Thyroid gland (tissue), 4 donors: ENCODE results near the gene GKN2.

ENCODE experiments used
- POLR2A ChIP-seq, 2 donors: fragments of 450-650 bp; IDR thresholded peaks; one replicate each; pipeline ENCODE4 v1.6.1; 2017; ENCODE audit warnings: antibody characterized with exemption in 2 of 2, mild to moderate bottlenecking in 2 of 2, moderate library complexity in 1 of 2
- TF ChIP-seq, protein P1 (sequence below), 6 experiments: fragments of 200-600 bp in 3 of 6; fragments of 450-650 bp in 3 of 6; sonication (generic) in 3 of 6; IDR thresholded peaks; one replicate each; pipeline ENCODE4 v1.5.1; 2016 to 2019; ENCODE audit warnings: antibody characterized with exemption in 6 of 6, mild to moderate bottlenecking in 2 of 6, inconsistent platforms in 1 of 6, moderate library complexity in 1 of 6

DNA sequence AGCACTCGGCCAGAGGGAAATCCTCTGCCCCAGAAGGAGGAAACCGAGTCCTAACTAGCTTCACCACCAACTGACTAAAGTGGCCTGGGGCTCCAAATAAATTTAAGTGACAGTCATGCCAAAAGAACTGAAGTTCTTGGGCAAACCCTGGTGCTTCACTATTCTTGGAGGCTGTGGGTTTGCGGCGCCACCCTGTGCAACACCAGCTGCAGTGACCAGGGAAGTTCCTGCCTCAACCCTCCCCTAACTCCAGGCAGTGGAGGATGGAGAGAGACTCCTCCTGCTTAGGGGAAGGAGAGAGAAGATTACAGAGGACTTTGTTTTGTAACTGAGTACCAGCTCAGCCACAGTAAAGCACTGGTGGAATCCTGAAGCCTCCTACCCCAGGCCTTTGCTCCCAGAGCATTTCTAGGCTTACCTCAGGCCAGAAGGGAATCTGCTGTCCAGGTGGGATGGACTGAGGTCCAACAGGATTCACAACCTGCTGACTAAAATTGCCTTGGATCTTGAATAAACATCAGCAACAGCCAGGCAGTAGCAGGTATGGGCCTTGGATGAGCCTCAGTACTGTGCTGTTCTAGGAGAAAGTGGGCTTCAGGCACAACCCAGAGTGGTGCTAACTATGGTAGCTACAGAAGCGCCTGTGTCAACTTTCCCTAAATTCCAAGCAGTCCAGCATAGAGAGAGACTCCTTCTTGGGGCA is 52.0 kb downstream of the GKN2 start:
- TF ChIP-seq, protein P1, sequence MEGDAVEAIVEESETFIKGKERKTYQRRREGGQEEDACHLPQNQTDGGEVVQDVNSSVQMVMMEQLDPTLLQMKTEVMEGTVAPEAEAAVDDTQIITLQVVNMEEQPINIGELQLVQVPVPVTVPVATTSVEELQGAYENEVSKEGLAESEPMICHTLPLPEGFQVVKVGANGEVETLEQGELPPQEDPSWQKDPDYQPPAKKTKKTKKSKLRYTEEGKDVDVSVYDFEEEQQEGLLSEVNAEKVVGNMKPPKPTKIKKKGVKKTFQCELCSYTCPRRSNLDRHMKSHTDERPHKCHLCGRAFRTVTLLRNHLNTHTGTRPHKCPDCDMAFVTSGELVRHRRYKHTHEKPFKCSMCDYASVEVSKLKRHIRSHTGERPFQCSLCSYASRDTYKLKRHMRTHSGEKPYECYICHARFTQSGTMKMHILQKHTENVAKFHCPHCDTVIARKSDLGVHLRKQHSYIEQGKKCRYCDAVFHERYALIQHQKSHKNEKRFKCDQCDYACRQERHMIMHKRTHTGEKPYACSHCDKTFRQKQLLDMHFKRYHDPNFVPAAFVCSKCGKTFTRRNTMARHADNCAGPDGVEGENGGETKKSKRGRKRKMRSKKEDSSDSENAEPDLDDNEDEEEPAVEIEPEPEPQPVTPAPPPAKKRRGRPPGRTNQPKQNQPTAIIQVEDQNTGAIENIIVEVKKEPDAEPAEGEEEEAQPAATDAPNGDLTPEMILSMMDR (IDR thresholded peaks at IDR 0.05): no peak
- no peak for TF ChIP-seq POLR2A (IDR thresholded peaks at IDR 0.05)
